ENCODE data around the gene TMPRSS6. TPM values are rescaled to one million over a fixed set of nuclear protein-coding genes. Genes with fewer than 3 reads are reported as not detected.

Gene TMPRSS6
- total and polyA plus RNA-seq, 2 of the 13 experiments (the other 11 are each of a cell fraction or from before 2014, with no cell fraction given) = 4.2 to 4.8 TPM

- TF ChIP-seq TEF (CRISPR knock-in tag; IDR thresholded peaks at IDR 0.05) (no peak), KLF6 (CRISPR knock-in tag; IDR thresholded peaks at IDR 0.05) (no peak), SIX1 (CRISPR knock-in tag; IDR thresholded peaks at IDR 0.05; ENCODE audit: borderline replicate concordance) (no peak), ZC3H4 (CRISPR knock-in tag; IDR thresholded peaks at IDR 0.05; ENCODE audit: borderline replicate concordance) (no peak), ARID5B (CRISPR knock-in tag; IDR thresholded peaks at IDR 0.05) (peak; percentile 65; the same call in 1 of the 2 replicates), TBX2 (CRISPR knock-in tag; IDR thresholded peaks at IDR 0.05; ENCODE audit: borderline replicate concordance) (peak; percentile 82), ZNF44 (CRISPR knock-in tag; IDR thresholded peaks at IDR 0.05) (no peak), KDM3A (CRISPR knock-in tag; IDR thresholded peaks at IDR 0.05; ENCODE audit: low read depth) (0 out of 2 replicates have a peak, but pooled peaks have one; percentile 60), IRX3 (CRISPR knock-in tag; IDR thresholded peaks at IDR 0.05; ENCODE audit: borderline replicate concordance, low read depth) (no peak), ZFX (CRISPR knock-in tag; IDR thresholded peaks at IDR 0.05; ENCODE audit: low read depth) (peak; percentile 99), LBX2 (CRISPR knock-in tag; IDR thresholded peaks at IDR 0.05; ENCODE audit: borderline replicate concordance) (0 out of 2 replicates have a peak, but pooled peaks have one; percentile 43), ZBTB39 (CRISPR knock-in tag; IDR thresholded peaks at IDR 0.05) (no peak), ZNF652 (CRISPR knock-in tag; IDR thresholded peaks at IDR 0.05; ENCODE audit: borderline replicate concordance, low read depth) (0 out of 2 replicates have a peak, but pooled peaks have one; percentile 23), MIXL1 (CRISPR knock-in tag; IDR thresholded peaks at IDR 0.05) (peak; percentile 31; the same call in 1 of the 2 replicates), HCFC1 (IDR thresholded peaks at IDR 0.05; ENCODE audit: low read depth, low read length) (no peak), CHCHD3 (CRISPR knock-in tag; IDR thresholded peaks at IDR 0.05) (no peak), KDM1A (CRISPR knock-in tag; IDR thresholded peaks at IDR 0.05) (no peak)
- TF ChIP-seq, protein P1, sequence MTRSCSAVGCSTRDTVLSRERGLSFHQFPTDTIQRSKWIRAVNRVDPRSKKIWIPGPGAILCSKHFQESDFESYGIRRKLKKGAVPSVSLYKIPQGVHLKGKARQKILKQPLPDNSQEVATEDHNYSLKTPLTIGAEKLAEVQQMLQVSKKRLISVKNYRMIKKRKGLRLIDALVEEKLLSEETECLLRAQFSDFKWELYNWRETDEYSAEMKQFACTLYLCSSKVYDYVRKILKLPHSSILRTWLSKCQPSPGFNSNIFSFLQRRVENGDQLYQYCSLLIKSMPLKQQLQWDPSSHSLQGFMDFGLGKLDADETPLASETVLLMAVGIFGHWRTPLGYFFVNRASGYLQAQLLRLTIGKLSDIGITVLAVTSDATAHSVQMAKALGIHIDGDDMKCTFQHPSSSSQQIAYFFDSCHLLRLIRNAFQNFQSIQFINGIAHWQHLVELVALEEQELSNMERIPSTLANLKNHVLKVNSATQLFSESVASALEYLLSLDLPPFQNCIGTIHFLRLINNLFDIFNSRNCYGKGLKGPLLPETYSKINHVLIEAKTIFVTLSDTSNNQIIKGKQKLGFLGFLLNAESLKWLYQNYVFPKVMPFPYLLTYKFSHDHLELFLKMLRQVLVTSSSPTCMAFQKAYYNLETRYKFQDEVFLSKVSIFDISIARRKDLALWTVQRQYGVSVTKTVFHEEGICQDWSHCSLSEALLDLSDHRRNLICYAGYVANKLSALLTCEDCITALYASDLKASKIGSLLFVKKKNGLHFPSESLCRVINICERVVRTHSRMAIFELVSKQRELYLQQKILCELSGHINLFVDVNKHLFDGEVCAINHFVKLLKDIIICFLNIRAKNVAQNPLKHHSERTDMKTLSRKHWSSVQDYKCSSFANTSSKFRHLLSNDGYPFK (CRISPR knock-in tag; IDR thresholded peaks at IDR 0.05; ENCODE audit: borderline replicate concordance) = peak; percentile 40; the same call in 1 of the 2 replicates
These were observed at the start of gene TMPRSS6 (continued) for GRCh38 chr22:37109242-37109917.
